A549 (cell line): ENCODE measurements around the gene PCDHB13. TPM values are rescaled to one million over a fixed set of nuclear protein-coding genes. Genes with fewer than 3 reads are reported as not detected.
"Not testable (repeated sequence)": the region's sequence is repeated elsewhere in the genome, so short reads cannot be mapped to it uniquely, and the experiment has no call there.

Experiments
- ATAC-seq, 2 experiments: fragments of 200-7000 bp in 1 of 2; fragments of >200 bp in 1 of 2; cut with Nextera tagmentation in 1 of 2; cut with Tn5 transposase in 1 of 2; 3 replicates each; pipeline versions ENCODE4 v1.8.0 to v1.9.1; 2018 to 2020; ENCODE audit warnings: mild to moderate bottlenecking in 1 of 2, moderate library complexity in 1 of 2
- CTCF ChIA-PET: fragments of 300-600 bp; sonication (Branson Sonifier 250); formaldehyde crosslinking; extraction: SDS; loops from one replicate; lab custom pipeline; 2021; ENCODE audit warnings: antibody characterized with exemption, inconsistent platforms; lab: Yijun Ruan, JAX
- POLR2A ChIA-PET: fragments of 350-600 bp; formaldehyde crosslinking; extraction: SDS; loops from one replicate; lab custom pipeline; 2021; ENCODE audit warnings: antibody characterized with exemption, inconsistent platforms; lab: Yijun Ruan, JAX
- DNase-seq, 2 experiments: peaks; one replicate each; pipeline versions ENCODE4 v3.0.0 to v3.0.0-alpha.2; 2011 to 2016; ENCODE audit warnings: low read depth in 1 of 2, low spot score in 1 of 2
- FAIRE-seq: peaks from 2 replicates; lab custom pipeline; 2011; peaks lifted over from hg19 to GRCh38; lab: Jason Lieb, UNC
- H3K27ac ChIP-seq, 2 experiments: fragments of >200 bp; sonication (Bioruptor Twin); formaldehyde crosslinking; 3 replicates each; pipeline ENCODE4 v1.5.1; 2016 to 2017
- H3K4me1 ChIP-seq: fragments of >200 bp; sonication (Bioruptor Twin); formaldehyde crosslinking; 3 replicates; pipeline ENCODE4 v1.6.1; 2016
- H3K4me2 ChIP-seq: fragments of >200 bp; sonication (Bioruptor Twin); formaldehyde crosslinking; 3 replicates; pipeline ENCODE4 v1.6.1; 2016
- H3K4me3 ChIP-seq: fragments of >200 bp; sonication (Bioruptor Twin); formaldehyde crosslinking; 3 replicates; pipeline ENCODE4 v1.5.1; 2016
- H3K9me3 ChIP-seq: fragments of >200 bp; sonication (Bioruptor Twin); formaldehyde crosslinking; 3 replicates; pipeline ENCODE4 v1.6.1; 2016
- CBX2 ChIP-seq: fragments of 200-600 bp; sonication (generic); IDR thresholded peaks from 2 replicates; pipeline ENCODE4 v1.6.1; 2016; ENCODE audit warnings: low read depth, mild to moderate bottlenecking, borderline replicate concordance
- CTCF ChIP-seq: fragments of >200 bp; sonication (Bioruptor Twin); formaldehyde crosslinking; IDR thresholded peaks from 3 replicates; pipeline ENCODE4 v1.5.1; 2016
- EHMT2 ChIP-seq: fragments of 200-600 bp; sonication (generic); IDR thresholded peaks from 2 replicates; pipeline ENCODE4 v1.6.1; 2016; ENCODE audit warnings: antibody characterized with exemption, low read depth, mild to moderate bottlenecking, moderate library complexity
- HES2 ChIP-seq: fragments of >200 bp; sonication (Bioruptor Twin); formaldehyde crosslinking; IDR thresholded peaks from 2 replicates; pipeline ENCODE4 v1.6.1; 2016
- HOXB13 ChIP-seq: fragments of 250-450 bp; sonication (Bioruptor Pico); IDR thresholded peaks from 2 replicates; pipeline ENCODE4 v1.5.0; 2020; ENCODE audit warnings: low read depth, mild to moderate bottlenecking, moderate library complexity
- KDM5A ChIP-seq: fragments of 200-600 bp; sonication (generic); IDR thresholded peaks from 2 replicates; pipeline ENCODE4 v1.6.1; 2016; ENCODE audit warnings: antibody characterized with exemption, mild to moderate bottlenecking
- NFE2L2 ChIP-seq: fragments of 150-350 bp; conservative IDR thresholded peaks from 2 replicates; pipeline ENCODE4 v1.6.1; 2014; ENCODE audit warnings: low read length
- POLR2AphosphoS2 ChIP-seq: conservative IDR thresholded peaks from 2 replicates; pipeline ENCODE4 v1.6.1; 2012; ENCODE audit warnings: low read length, improper control_type of control experiment, inconsistent platforms
- RAD21 ChIP-seq, 2 experiments: fragments of >200 bp in 1 of 2; sonication (Bioruptor Twin) in 1 of 2; formaldehyde crosslinking in 1 of 2; IDR thresholded peaks in 1 of 2; conservative IDR thresholded peaks in 1 of 2; 2 replicates in 1 of 2; 3 replicates in 1 of 2; pipeline ENCODE4 v1.6.1; 2012 to 2018; ENCODE audit warnings: inconsistent platforms in 1 of 2
- RNF2 ChIP-seq: fragments of 200-600 bp; sonication (generic); IDR thresholded peaks from 2 replicates; pipeline ENCODE4 v1.6.1; 2016; ENCODE audit warnings: low read depth, mild to moderate bottlenecking, antibody characterized with exemption, moderate library complexity, borderline replicate concordance
- SMC3 ChIP-seq: fragments of >200 bp; sonication (Bioruptor Twin); formaldehyde crosslinking; IDR thresholded peaks from 3 replicates; pipeline ENCODE4 v1.6.1; 2018; ENCODE audit warnings: inconsistent platforms
- TFCP2L1 ChIP-seq: fragments of 250-450 bp; sonication (Bioruptor Pico); IDR thresholded peaks from 2 replicates; pipeline ENCODE4 v1.5.0; 2021; ENCODE audit warnings: mild to moderate bottlenecking
- USF2 ChIP-seq: fragments of 450-650 bp; IDR thresholded peaks from 2 replicates; pipeline ENCODE4 v1.6.1; 2014; ENCODE audit warnings: antibody characterized with exemption
- ZC3H11A ChIP-seq: fragments of 450-650 bp; IDR thresholded peaks from 2 replicates; pipeline ENCODE4 v1.6.1; 2014; ENCODE audit warnings: antibody characterized with exemption, mild to moderate bottlenecking
- ZFP36 ChIP-seq: fragments of 450-650 bp; IDR thresholded peaks from 2 replicates; pipeline ENCODE4 v1.6.1; 2014; ENCODE audit warnings: borderline replicate concordance; ENCODE audit not compliant: partially characterized antibody
- ZSCAN20 ChIP-seq: fragments of 250-450 bp; sonication (Bioruptor Pico); IDR thresholded peaks from 2 replicates; pipeline ENCODE4 v1.8.0; 2022; ENCODE audit warnings: mild to moderate bottlenecking, moderate library complexity
- WGBS: methylation state at CpG from one replicate; pipeline ENCODE4 v1.1.6; 2017; ENCODE audit errors: missing lambda C conversion rate; 5-methylcytosine and 5-hydroxymethylcytosine counted together
- polyA plus RNA-seq, 4 experiments: library from polyadenylated mRNA; depleted of rRNA in 3 of 4; stranded (reverse); fragments of >200 nt; fragmentation: RNase III in 1 of 4; extraction: RNeasy Plus Mini Kit Qiagen cat#74134 plus additional on column Dnase treatment in 1 of 4; gene quantifications; 2 replicates in 3 of 4; 3 replicates in 1 of 4; pipeline ENCODE4 v1.2.3, GENCODE V29; 2011 to 2017

Gene PCDHB13
- polyA plus RNA-seq, 2 of the 4 experiments (the other 2 are of a cell fraction), result 0.05 to 0.28 TPM

- FAIRE-seq, result peak; percentile 54
- Histone ChIP-seq H3K9me3 (peaks cover 18% of the 10 kb centered on the region; the same call in 2 of the 3 replicates), H3K27ac (no peak overlapping the region), H3K4me3 (no peak overlapping the region), H3K4me2 (no peak overlapping the region), H3K4me1 (no peaks in the 10 kb centered on the region)
- no peak for DNase-seq
- TF ChIP-seq KDM5A, result no peak
- no peak for TF ChIP-seq ZSCAN20 (CRISPR knock-in tag)
- TF ChIP-seq EHMT2, result no peak
- TF ChIP-seq NFE2L2, result no peak
- no peak for TF ChIP-seq ZFP36
- no peak for TF ChIP-seq POLR2AphosphoS2
- TF ChIP-seq HOXB13, result no peak
- TF ChIP-seq USF2, result no peak
- no peak for TF ChIP-seq TFCP2L1 (CRISPR knock-in tag)
- no peak for TF ChIP-seq ZC3H11A
- no peak for TF ChIP-seq SMC3
- TF ChIP-seq HES2, result no peak
- TF ChIP-seq RNF2, result no peak
- TF ChIP-seq CBX2, result no peak
- 27% methylated on average over 1 of the region's 1 CpG for WGBS
- ChIA-PET POLR2A (no interaction called here), CTCF (no interaction called here)
- no peak for ATAC-seq
These were observed 37.8 kb upstream of the PCDHB13 start for GRCh38 chr5:141175933-141176332.

GRCh38 chr5:141177577-141178191, 36.0 kb upstream of the PCDHB13 start, which contains the start of gene PCDHB8:
TSS of gene PCDHB8 (plus strand) at chr5:141177790. CDS start at chr5:141178035, 245 bp downstream.
- peak; percentile 76 to 89 for ATAC-seq
- not testable (repeated sequence) for FAIRE-seq, H3K4me1 ChIP-seq, H3K4me2 ChIP-seq, H3K4me3 ChIP-seq, H3K27ac ChIP-seq
- 31% methylated on average over 17 of the region's 18 CpGs for WGBS
- ChIA-PET POLR2A (interaction anchor here (1.1 kb wide), 1 partner anchor 143 kb away, joined by 3 read pairs; the partner anchor contains the start of gene TAF7), CTCF (interaction anchor here (0.7 to 1.8 kb wide), 5 partner anchors 10 to 142 kb away, joined by 3 to 7 read pairs (median 3); partner anchors contain the start of gene PCDHB6)
- peaks cover 16% of the 10 kb centered on the region; the same call in 2 of the 3 replicates for H3K9me3 ChIP-seq
- TF ChIP-seq CTCF, result 0 out of 3 replicates have a peak, but pooled peaks have one; percentile 10
- peak in 1 of 2 experiments; percentile 22; a peak in 2 of 5 replicates for TF ChIP-seq RAD21 (conservative IDR thresholded peaks at IDR 0.05 in 1 of 2, IDR thresholded peaks at IDR 0.05 in 1 of 2)
- DNase-seq, result peak in 1 of 2 experiments; percentile 37

GRCh38 chr5:141179371-141179770, 34.3 kb upstream of the PCDHB13 start:
- H3K4me2 ChIP-seq, POLR2A ChIA-PET, H3K4me3 ChIP-seq, FAIRE-seq, H3K4me1 ChIP-seq, ATAC-seq, DNase-seq, H3K27ac ChIP-seq: not testable (repeated sequence)
- peaks cover 16% of the 10 kb centered on the region; the same call in 2 of the 3 replicates for H3K9me3 ChIP-seq
- CTCF ChIA-PET, result interaction anchor here (1.6 kb wide), 1 partner anchor 140 kb away, joined by 3 read pairs; no protein-coding TSS in a partner anchor
- WGBS, result 74% methylated on average over 36 of the region's 39 CpGs

GRCh38 chr5:141179876-141180275, 33.8 kb upstream of the PCDHB13 start:
- H3K4me3 ChIP-seq, ATAC-seq, DNase-seq, CTCF ChIA-PET, H3K4me1 ChIP-seq, FAIRE-seq, POLR2A ChIA-PET, H3K27ac ChIP-seq, H3K4me2 ChIP-seq: not testable (repeated sequence)
- 54% methylated on average over 10 of the region's 32 CpGs for WGBS
- peaks cover 16% of the 10 kb centered on the region; the same call in 2 of the 3 replicates for H3K9me3 ChIP-seq
